Measurements from ENCODE around the gene P3H2. TPM values are rescaled to one million over a fixed set of nuclear protein-coding genes. Genes with fewer than 3 reads are reported as not detected.

The P3H2 gene
- total and polyA plus RNA-seq, 9 donors = 30.8 to 74.7 (median 56.9) TPM

- peak; percentile 92 for DNase-seq
- H3K4me3 ChIP-seq (ENCODE audit: low read length) = no peak overlapping the region
- H3K9me3 ChIP-seq (replicated peaks; ENCODE audit: control insufficient read depth, low read depth, low read length) = no peaks in the 10 kb centered on the region
- peaks cover 15% of the 10 kb centered on the region for H3K4me1 ChIP-seq (ENCODE audit: control insufficient read depth, insufficient read depth, low read length)
- peak overlapping the region; percentile 81 for H3K27ac ChIP-seq (ENCODE audit: low read length)
- no peaks in the 10 kb centered on the region for H3K27me3 ChIP-seq (ENCODE audit: control insufficient read depth, insufficient read depth, low read length)
- H3K36me3 ChIP-seq (ENCODE audit: control insufficient read depth, insufficient read depth, low read length) = peaks cover 10% of the 10 kb centered on the region
Measured at GRCh38 chr3:189981668-189982067, 139.0 kb downstream of the P3H2 start.

- no peaks in the 10 kb centered on the region for H3K27me3 ChIP-seq (ENCODE audit: control insufficient read depth, insufficient read depth, low read length)
- WGBS (ENCODE audit: insufficient coverage) = 100% methylated on average over 2 of the region's 3 CpGs
- peaks cover 13% of the 10 kb centered on the region for H3K36me3 ChIP-seq (ENCODE audit: control insufficient read depth, insufficient read depth, low read length)
- no peak overlapping the region for H3K27ac ChIP-seq (ENCODE audit: low read length)
- DNase-seq = no peak
- no peak overlapping the region for H3K4me3 ChIP-seq (ENCODE audit: low read length)
- no peaks in the 10 kb centered on the region for H3K9me3 ChIP-seq (replicated peaks; ENCODE audit: control insufficient read depth, low read depth, low read length)
- H3K4me1 ChIP-seq (ENCODE audit: control insufficient read depth, insufficient read depth, low read length) = peaks cover 15% of the 10 kb centered on the region
Measured at GRCh38 chr3:189978753-189979152, 141.9 kb downstream of the P3H2 start.

- no peak for DNase-seq
- peaks cover 13% of the 10 kb centered on the region for H3K4me1 ChIP-seq (ENCODE audit: control insufficient read depth, insufficient read depth, low read length)
- no peaks in the 10 kb centered on the region for H3K9me3 ChIP-seq (replicated peaks; ENCODE audit: control insufficient read depth, low read depth, low read length)
- H3K27me3 ChIP-seq (ENCODE audit: control insufficient read depth, insufficient read depth, low read length) = no peaks in the 10 kb centered on the region
- H3K36me3 ChIP-seq (ENCODE audit: control insufficient read depth, insufficient read depth, low read length) = peaks cover 23% of the 10 kb centered on the region
- no peak overlapping the region for H3K27ac ChIP-seq (ENCODE audit: low read length)
- no peak overlapping the region for H3K4me3 ChIP-seq (ENCODE audit: low read length)
- 94% methylated on average over 3 of the region's 5 CpGs for WGBS (ENCODE audit: insufficient coverage)
Measured at GRCh38 chr3:189977174-189977573, 143.5 kb downstream of the P3H2 start.

DNA sequence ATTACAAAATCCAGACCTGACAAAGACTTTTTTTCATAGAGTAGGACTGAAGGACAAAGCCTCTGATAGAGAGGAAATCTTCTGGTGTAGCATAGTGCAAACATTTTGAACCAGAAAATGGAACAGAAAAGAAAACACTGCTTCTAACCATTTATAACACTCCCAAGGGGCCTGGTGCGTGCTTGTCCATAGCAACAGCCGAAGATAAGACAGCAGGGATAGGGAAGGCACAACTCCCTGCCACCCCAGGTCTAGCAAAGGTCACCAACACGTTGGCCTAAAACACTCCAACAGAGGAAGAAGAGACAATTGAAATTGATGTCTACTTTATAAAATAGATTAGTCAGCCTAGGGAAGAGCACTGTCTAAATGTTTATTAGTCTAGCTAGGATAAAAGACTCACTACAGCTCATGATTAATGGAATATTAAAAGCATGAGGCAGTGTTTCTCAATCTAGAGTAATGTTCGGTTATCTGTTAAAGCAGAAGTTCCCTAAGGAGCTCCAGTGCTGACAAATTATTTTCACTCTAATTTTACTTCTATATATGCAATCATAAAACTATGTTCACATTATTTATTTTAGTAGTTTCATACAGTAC is 145.2 kb downstream of the P3H2 start:
- no peak for DNase-seq
- no peak overlapping the region for H3K27ac ChIP-seq (ENCODE audit: low read length)
- no peak overlapping the region for H3K4me3 ChIP-seq (ENCODE audit: low read length)

DNA sequence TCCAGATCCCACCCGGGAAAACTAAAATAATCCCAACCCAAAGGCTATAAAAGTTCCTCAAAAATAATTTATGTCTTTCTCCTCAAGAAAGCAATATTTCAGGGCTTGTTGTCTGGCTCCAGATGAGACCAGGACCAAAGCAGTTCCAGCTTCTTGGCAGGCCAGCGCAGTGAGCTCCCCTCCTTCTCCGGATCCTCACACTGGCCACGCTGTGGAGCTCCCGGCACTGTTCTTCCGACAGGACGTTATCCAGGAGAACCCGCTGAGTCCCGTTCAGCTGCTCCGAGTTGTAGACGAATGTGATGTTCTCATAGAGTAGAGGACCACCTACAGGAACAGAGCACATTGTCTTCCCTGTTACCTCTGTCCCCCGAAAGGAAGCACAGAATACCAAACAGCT is 146.3 kb downstream of the P3H2 start:
- Histone ChIP-seq H3K4me1 (ENCODE audit: control insufficient read depth, insufficient read depth, low read length) (no peaks in the 10 kb centered on the region), H3K4me3 (ENCODE audit: low read length) (no peak overlapping the region), H3K9me3 (replicated peaks; ENCODE audit: control insufficient read depth, low read depth, low read length) (no peaks in the 10 kb centered on the region), H3K27me3 (ENCODE audit: control insufficient read depth, insufficient read depth, low read length) (no peaks in the 10 kb centered on the region), H3K27ac (ENCODE audit: low read length) (no peak overlapping the region), H3K36me3 (ENCODE audit: control insufficient read depth, insufficient read depth, low read length) (peaks cover 36% of the 10 kb centered on the region)
- 83% methylated on average over 2 of the region's 12 CpGs for WGBS (ENCODE audit: insufficient coverage)
- peak; percentile 73 for DNase-seq

More for the DNA sequence above, 145.2 kb downstream of the P3H2 start:
- WGBS (ENCODE audit: insufficient coverage) = no CpG with 5 or more reads among the region's 4 CpGs
- H3K27me3 ChIP-seq (ENCODE audit: control insufficient read depth, insufficient read depth, low read length) = no peaks in the 10 kb centered on the region
- H3K4me1 ChIP-seq (ENCODE audit: control insufficient read depth, insufficient read depth, low read length) = no peaks in the 10 kb centered on the region
- H3K9me3 ChIP-seq (replicated peaks; ENCODE audit: control insufficient read depth, low read depth, low read length) = no peaks in the 10 kb centered on the region
- H3K36me3 ChIP-seq (ENCODE audit: control insufficient read depth, insufficient read depth, low read length) = peaks cover 31% of the 10 kb centered on the region

GRCh38 chr3:189967254-189967865 is 153.3 kb downstream of the P3H2 start:
- H3K27ac ChIP-seq (ENCODE audit: low read length) = no peak overlapping the region
- WGBS (ENCODE audit: insufficient coverage) = 0% methylated on average over 1 of the region's 5 CpGs
- no peaks in the 10 kb centered on the region for H3K27me3 ChIP-seq (ENCODE audit: control insufficient read depth, insufficient read depth, low read length)
- no peak overlapping the region for H3K4me3 ChIP-seq (ENCODE audit: low read length)
- no peaks in the 10 kb centered on the region for H3K4me1 ChIP-seq (ENCODE audit: control insufficient read depth, insufficient read depth, low read length)
- DNase-seq = peak; percentile 82
- no peaks in the 10 kb centered on the region for H3K9me3 ChIP-seq (replicated peaks; ENCODE audit: control insufficient read depth, low read depth, low read length)
- H3K36me3 ChIP-seq (ENCODE audit: control insufficient read depth, insufficient read depth, low read length) = peaks cover 30% of the 10 kb centered on the region

DNA sequence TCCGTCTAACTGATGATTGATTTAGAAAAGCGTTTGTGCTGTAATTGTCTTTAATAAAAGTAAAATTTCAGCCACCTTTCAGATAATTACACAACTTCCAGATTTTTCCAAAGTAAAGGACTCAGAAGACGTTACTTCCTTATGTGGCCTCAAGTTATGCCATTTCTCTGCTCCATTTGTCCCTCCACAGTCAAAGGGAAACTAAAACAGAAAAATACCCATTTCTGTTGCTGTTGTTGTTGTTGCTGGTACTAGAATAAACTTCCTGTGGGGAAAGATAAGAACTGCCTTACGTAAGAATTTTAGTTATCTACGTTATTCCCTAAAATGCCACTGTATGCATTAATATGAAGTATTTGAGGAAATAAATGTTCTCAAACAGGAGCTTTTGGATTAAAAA is 153.9 kb downstream of the P3H2 start:
- H3K36me3 ChIP-seq (ENCODE audit: control insufficient read depth, insufficient read depth, low read length) = peaks cover 25% of the 10 kb centered on the region
- H3K4me3 ChIP-seq (ENCODE audit: low read length) = no peak overlapping the region
- H3K9me3 ChIP-seq (replicated peaks; ENCODE audit: control insufficient read depth, low read depth, low read length) = no peaks in the 10 kb centered on the region
- no peaks in the 10 kb centered on the region for H3K27me3 ChIP-seq (ENCODE audit: control insufficient read depth, insufficient read depth, low read length)
- WGBS (ENCODE audit: insufficient coverage) = no CpG with 5 or more reads among the region's 5 CpGs
- no peak for DNase-seq
- H3K4me1 ChIP-seq (ENCODE audit: control insufficient read depth, insufficient read depth, low read length) = no peaks in the 10 kb centered on the region
- H3K27ac ChIP-seq (ENCODE audit: low read length) = no peak overlapping the region

- Histone ChIP-seq H3K27me3 (ENCODE audit: control insufficient read depth, insufficient read depth, low read length) (no peaks in the 10 kb centered on the region), H3K4me1 (ENCODE audit: control insufficient read depth, insufficient read depth, low read length) (peaks cover 2% of the 10 kb centered on the region), H3K9me3 (replicated peaks; ENCODE audit: control insufficient read depth, low read depth, low read length) (no peaks in the 10 kb centered on the region), H3K4me3 (ENCODE audit: low read length) (no peak overlapping the region), H3K36me3 (ENCODE audit: control insufficient read depth, insufficient read depth, low read length) (peaks cover 19% of the 10 kb centered on the region), H3K27ac (ENCODE audit: low read length) (no peak overlapping the region)
- 72% methylated on average over 5 of the region's 9 CpGs for WGBS (ENCODE audit: insufficient coverage)
- no peak for DNase-seq
Measured at GRCh38 chr3:189964623-189965332, 155.9 kb downstream of the P3H2 start.

GRCh38 chr3:189962466-189962865 is 158.2 kb downstream of the P3H2 start:
- no CpG with 5 or more reads among the region's 4 CpGs for WGBS (ENCODE audit: insufficient coverage)
- H3K9me3 ChIP-seq (replicated peaks; ENCODE audit: control insufficient read depth, low read depth, low read length) = no peaks in the 10 kb centered on the region
- peaks cover 15% of the 10 kb centered on the region for H3K36me3 ChIP-seq (ENCODE audit: control insufficient read depth, insufficient read depth, low read length)
- no peak overlapping the region for H3K4me3 ChIP-seq (ENCODE audit: low read length)
- H3K27ac ChIP-seq (ENCODE audit: low read length) = peak overlapping the region; percentile 39
- peaks cover 2% of the 10 kb centered on the region for H3K4me1 ChIP-seq (ENCODE audit: control insufficient read depth, insufficient read depth, low read length)
- no peaks in the 10 kb centered on the region for H3K27me3 ChIP-seq (ENCODE audit: control insufficient read depth, insufficient read depth, low read length)
- DNase-seq = no peak

DNA sequence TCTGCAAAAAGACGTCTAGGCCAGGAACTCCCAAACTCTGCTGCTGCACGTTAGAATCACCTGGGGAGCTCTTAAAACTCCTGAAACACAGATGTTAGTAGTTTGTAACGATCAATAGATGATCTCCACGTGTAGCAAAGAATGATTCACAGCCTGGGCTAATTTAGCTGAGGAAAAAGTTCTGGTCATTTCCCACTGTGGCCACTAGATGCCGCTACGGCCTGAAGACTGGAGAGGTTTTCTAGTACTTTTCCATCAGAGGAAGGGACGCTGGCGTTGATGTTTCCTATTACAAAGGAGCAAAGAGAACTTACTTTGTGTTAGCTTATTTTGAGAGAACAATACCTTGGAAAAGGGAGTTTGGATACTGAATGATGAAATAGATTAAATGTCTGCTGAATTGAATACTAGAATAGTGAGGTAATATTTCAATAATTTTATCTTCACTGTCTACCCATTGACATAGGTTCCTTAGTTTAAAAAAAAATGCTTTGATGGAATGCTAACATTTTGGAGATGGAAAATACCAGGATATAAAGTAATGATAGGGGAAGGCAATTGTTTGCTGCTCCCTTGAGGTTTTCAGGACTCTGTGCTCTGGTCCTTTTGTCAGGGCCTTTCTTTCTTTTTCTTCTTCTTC is 159.1 kb downstream of the P3H2 start:
- Histone ChIP-seq H3K36me3 (ENCODE audit: control insufficient read depth, insufficient read depth, low read length) (peaks cover 19% of the 10 kb centered on the region), H3K9me3 (replicated peaks; ENCODE audit: control insufficient read depth, low read depth, low read length) (no peaks in the 10 kb centered on the region), H3K4me3 (ENCODE audit: low read length) (no peak overlapping the region), H3K4me1 (ENCODE audit: control insufficient read depth, insufficient read depth, low read length) (peaks cover 2% of the 10 kb centered on the region), H3K27ac (ENCODE audit: low read length) (no peak overlapping the region), H3K27me3 (ENCODE audit: control insufficient read depth, insufficient read depth, low read length) (no peaks in the 10 kb centered on the region)
- 2% methylated on average over 7 of the region's 8 CpGs for WGBS (ENCODE audit: insufficient coverage)
- DNase-seq = peak; percentile 95

Data from muscle of leg (tissue), 11 donors.